CD14-positive monocyte (primary cell): ENCODE measurements around the gene PIK3CD. TPM values are rescaled to one million over a fixed set of nuclear protein-coding genes. Genes with fewer than 3 reads are reported as not detected.

Experiments
- DNase-seq, 3 donors: peaks; one replicate each; pipeline ENCODE4 v3.0.0-alpha.2; 2011 to 2022
- H2AFZ ChIP-seq: 2 replicates; pipeline ENCODE4 v1.6.0; 2012; ENCODE audit warnings: mild to moderate bottlenecking, low read depth, low read length, inconsistent platforms; ENCODE audit not compliant: insufficient read depth, poor library complexity, severe bottlenecking
- H3K27ac ChIP-seq, 2 donors: 1 replicate in 1 of 2; 2 replicates in 1 of 2; pipeline ENCODE4 v1.5.1; 2012 to 2013; ENCODE audit warnings: low read length in 2 of 2, control low read depth in 1 of 2, inconsistent platforms in 1 of 2, low read depth in 1 of 2, mild to moderate bottlenecking in 1 of 2
- H3K27me3 ChIP-seq, 2 donors: one replicate each; pipeline versions ENCODE4 v1.6.0 to v1.6.1; 2011 to 2013; ENCODE audit warnings: low read length in 2 of 2; ENCODE audit not compliant: control insufficient read depth in 2 of 2, insufficient read depth in 2 of 2
- H3K36me3 ChIP-seq, 2 donors: replicated peaks in 1 of 2; 1 replicate in 1 of 2; 2 replicates in 1 of 2; pipeline versions ENCODE4 v1.5.1 to v1.6.1; 2012 to 2013; ENCODE audit warnings: low read length in 2 of 2, control low read depth in 1 of 2, inconsistent platforms in 1 of 2, mild to moderate bottlenecking in 1 of 2; ENCODE audit not compliant: insufficient read depth in 2 of 2, control insufficient read depth in 1 of 2
- H3K4me1 ChIP-seq, 2 donors: 1 replicate in 1 of 2; 2 replicates in 1 of 2; pipeline versions ENCODE4 v1.5.1 to v1.6.1; 2012 to 2013; ENCODE audit warnings: low read length in 2 of 2, control low read depth in 1 of 2, inconsistent platforms in 1 of 2, mild to moderate bottlenecking in 1 of 2, moderate library complexity in 1 of 2; ENCODE audit not compliant: insufficient read depth in 2 of 2, control insufficient read depth in 1 of 2
- H3K4me2 ChIP-seq: replicated peaks from 2 replicates; pipeline ENCODE3; 2012; ENCODE audit warnings: low read length, moderate library complexity, mild to moderate bottlenecking; ENCODE audit not compliant: poor library complexity, severe bottlenecking; ENCODE audit errors: extremely low read depth
- H3K4me3 ChIP-seq, 3 experiments: fragments of 200-600 bp in 1 of 3; sonication (generic) in 1 of 3; replicated peaks in 1 of 3; 1 replicate in 2 of 3; 2 replicates in 1 of 3; pipeline ENCODE4 v1.5.1; 2011 to 2013; ENCODE audit warnings: low read length in 3 of 3, mild to moderate bottlenecking in 3 of 3, control low read depth in 2 of 3, low read depth in 2 of 3, inconsistent platforms in 1 of 3, moderate library complexity in 1 of 3
- H3K79me2 ChIP-seq: 2 replicates; pipeline ENCODE4 v1.6.0; 2012; ENCODE audit warnings: mild to moderate bottlenecking, control low read depth, inconsistent platforms, low read length, moderate library complexity; ENCODE audit not compliant: insufficient read depth
- H3K9ac ChIP-seq: 2 replicates; pipeline ENCODE4 v1.6.0; 2017; ENCODE audit warnings: low read length, mild to moderate bottlenecking; ENCODE audit not compliant: insufficient read depth, poor library complexity, severe bottlenecking
- H3K9me3 ChIP-seq, 2 donors: replicated peaks in 1 of 2; 1 replicate in 1 of 2; 2 replicates in 1 of 2; pipeline versions ENCODE4 v1.5.1 to v1.6.1; 2012 to 2013; ENCODE audit warnings: low read length in 2 of 2, control low read depth in 1 of 2; ENCODE audit not compliant: control insufficient read depth in 1 of 2, insufficient read depth in 1 of 2
- H4K20me1 ChIP-seq: 2 replicates; pipeline ENCODE4 v1.6.0; 2012; ENCODE audit warnings: mild to moderate bottlenecking, low read length, control low read depth, moderate library complexity; ENCODE audit not compliant: insufficient read depth
- H3K27ac Mint-ChIP-seq, 7 donors: one replicate each; pipeline ENCODE4 v1.8.0; 2020; ENCODE audit warnings: mild to moderate bottlenecking in 7 of 7, mixed read lengths in 7 of 7, moderate library complexity in 6 of 7, inconsistent platforms in 2 of 7
- H3K27me3 Mint-ChIP-seq, 3 donors: one replicate each; pipeline ENCODE4 v1.8.0; 2021 to 2022; ENCODE audit warnings: low read depth in 3 of 3, mild to moderate bottlenecking in 3 of 3, mixed read lengths in 3 of 3, moderate library complexity in 3 of 3, inconsistent platforms in 1 of 3
- H3K36me3 Mint-ChIP-seq, 2 donors: one replicate each; pipeline ENCODE4 v1.8.0; 2020; ENCODE audit warnings: mixed read lengths in 2 of 2, inconsistent platforms in 1 of 2, mild to moderate bottlenecking in 1 of 2
- H3K4me1 Mint-ChIP-seq: one replicate; pipeline ENCODE4 v1.8.0; 2020; ENCODE audit warnings: mild to moderate bottlenecking, mixed read lengths
- H3K4me3 Mint-ChIP-seq, 2 donors: one replicate each; pipeline ENCODE4 v1.8.0; 2020; ENCODE audit warnings: mild to moderate bottlenecking in 2 of 2, mixed read lengths in 2 of 2, moderate library complexity in 1 of 2
- H3K9me3 Mint-ChIP-seq, 7 donors: one replicate each; pipeline ENCODE4 v1.8.0; 2020 to 2022; ENCODE audit warnings: mixed read lengths in 7 of 7, mild to moderate bottlenecking in 6 of 7, moderate library complexity in 6 of 7, inconsistent platforms in 2 of 7
- CTCF ChIP-seq: fragments of 200-600 bp; IDR thresholded peaks from one replicate; pipeline ENCODE4 v1.8.0; 2022; ENCODE audit warnings: antibody characterized with exemption, mild to moderate bottlenecking
- WGBS: methylation state at CpG from one replicate; pipeline ENCODE4 v1.1.5; 2013; ENCODE audit warnings: missing lambda C conversion rate; ENCODE audit not compliant: insufficient coverage; 5-methylcytosine and 5-hydroxymethylcytosine counted together
- intact Hi-C, 2 donors: fragments of 100-400 bp; cut with micrococcal nuclease; formaldehyde crosslinking; loops; one replicate each; pipeline versions ENCODE4 v1.15.0 to v1.15.1; 2023
- polyA plus RNA-seq, 3 donors: library from polyadenylated mRNA; depleted of rRNA in 1 of 3; unstranded in 2 of 3; stranded (reverse) in 1 of 3; fragments of 300-500 nt in 2 of 3; fragments of >200 nt in 1 of 3; fragmentation: Illumina TruSeq in 2 of 3; gene quantifications; 1 replicate in 2 of 3; 2 replicates in 1 of 3; pipeline ENCODE4 v1.2.3, GENCODE V29; 2012 to 2021

The PIK3CD gene
- polyA plus RNA-seq, 3 donors, result 33.2 to 120 (median 52.2) TPM

GRCh38 chr1:9768983-9769382 is 117.5 kb downstream of the PIK3CD start:
- H3K27ac ChIP-seq, result no peak overlapping the region
- peaks cover 9 to 22% of the 10 kb centered on the region in 2 donors for H3K36me3 ChIP-seq
- intact Hi-C loops, result no loop called here
- peaks cover 0 to 8% of the 10 kb centered on the region in 2 donors for H3K4me1 ChIP-seq
- H3K27me3 ChIP-seq, result no peaks in the 10 kb centered on the region
- Mint-ChIP-seq H3K9me3 (no peaks in the 10 kb centered on the region), H3K4me1 (peaks cover 8% of the 10 kb centered on the region), H3K27ac (peak overlapping the region in 1 of 7 donors; percentile 54), H3K36me3 (peaks cover 18 to 29% of the 10 kb centered on the region in 2 donors), H3K4me3 (no peak overlapping the region), H3K27me3 (peaks cover 0 to 4% (median 0%) of the 10 kb centered on the region in 3 donors)
- no peak overlapping the region for H3K9ac ChIP-seq
- DNase-seq, result no peak
- no peak overlapping the region for H3K4me3 ChIP-seq
- 50% methylated on average over 2 of the region's 3 CpGs for WGBS
- no peak for TF ChIP-seq CTCF
- H4K20me1 ChIP-seq, result peaks cover 17% of the 10 kb centered on the region
- no peaks in the 10 kb centered on the region for H3K9me3 ChIP-seq
- H3K79me2 ChIP-seq, result peaks cover 20% of the 10 kb centered on the region
- no peak overlapping the region for H2AFZ ChIP-seq
- no peak overlapping the region for H3K4me2 ChIP-seq

- Histone ChIP-seq H3K79me2 (peaks cover 15% of the 10 kb centered on the region), H3K36me3 (peaks cover 9 to 22% of the 10 kb centered on the region in 2 donors), H3K9me3 (no peaks in the 10 kb centered on the region), H3K4me3 (no peak overlapping the region), H3K4me1 (no peaks in the 10 kb centered on the region), H3K27ac (no peak overlapping the region), H4K20me1 (peaks cover 14% of the 10 kb centered on the region), H3K27me3 (no peaks in the 10 kb centered on the region), H3K4me2 (no peak overlapping the region), H2AFZ (no peak overlapping the region), H3K9ac (no peak overlapping the region)
- peaks cover 0 to 2% (median 0%) of the 10 kb centered on the region in 7 donors for H3K9me3 Mint-ChIP-seq
- intact Hi-C loops, result no loop called here
- peaks cover 18 to 29% of the 10 kb centered on the region in 2 donors for H3K36me3 Mint-ChIP-seq
- 74% methylated on average over 6 of the region's 10 CpGs for WGBS
- no peak overlapping the region for H3K27ac Mint-ChIP-seq
- DNase-seq, result no peak
- peaks cover 5% of the 10 kb centered on the region for H3K4me1 Mint-ChIP-seq
- TF ChIP-seq CTCF, result no peak
- H3K27me3 Mint-ChIP-seq, result peaks cover 0 to 4% (median 0%) of the 10 kb centered on the region in 3 donors
- no peak overlapping the region for H3K4me3 Mint-ChIP-seq
Measured at GRCh38 chr1:9770298-9770697, 118.8 kb downstream of the PIK3CD start.
